ENCODE measurements around the gene SERPINB1. TPM values are rescaled to one million over a fixed set of nuclear protein-coding genes. Genes with fewer than 3 reads are reported as not detected.
A peak's percentile ranks its signal among the peaks of the same experiment; 100 is the strongest.

SERPINB1 gene
- total RNA-seq, 4 donors from 2014 or later = 284 to 1,204 (median 702) TPM

DNA sequence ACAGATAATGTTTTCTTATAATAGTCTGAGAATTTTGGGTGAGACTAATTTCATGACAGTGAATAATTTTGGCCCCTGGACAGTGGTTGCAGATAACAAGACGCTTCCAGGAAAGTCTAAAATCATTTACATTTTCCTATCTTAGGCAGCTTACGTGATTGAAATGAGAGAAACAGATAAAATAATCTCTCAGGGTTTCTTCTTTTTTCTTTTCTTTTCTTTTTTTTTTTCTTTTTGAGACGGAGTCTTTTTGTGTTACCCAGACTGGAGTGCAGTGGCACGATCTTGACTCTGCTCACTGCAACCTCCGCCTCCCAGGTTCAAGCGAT, 4.2 kb upstream of the SERPINB1 start:
- Histone ChIP-seq H3K9me3 (no peaks in the 10 kb centered on the region), H3K4me1 (peaks cover 1 to 62% (median 23%) of the 10 kb centered on the region in 3 donors), H3K27ac (peak overlapping the region in 3 of 4 donors; percentile 50 to 86 (median 86)), H3K4me3 (peak overlapping the region in 2 of 4 donors; percentile 22 to 50), H3K27me3 (no peaks in the 10 kb centered on the region), H3K36me3 (no peaks in the 10 kb centered on the region)
- TF ChIP-seq POLR2A (IDR thresholded peaks at IDR 0.05) = no peak
- intact Hi-C loops (cut with DNase I) = loop anchor here (10.0 kb wide), 1 partner anchor 51 kb away; no protein-coding TSS in a partner anchor
- no peak for DNase-seq
- WGBS, 2 donors = 56 to 64% methylated on average over 6 of the region's 6 CpGs

DNA sequence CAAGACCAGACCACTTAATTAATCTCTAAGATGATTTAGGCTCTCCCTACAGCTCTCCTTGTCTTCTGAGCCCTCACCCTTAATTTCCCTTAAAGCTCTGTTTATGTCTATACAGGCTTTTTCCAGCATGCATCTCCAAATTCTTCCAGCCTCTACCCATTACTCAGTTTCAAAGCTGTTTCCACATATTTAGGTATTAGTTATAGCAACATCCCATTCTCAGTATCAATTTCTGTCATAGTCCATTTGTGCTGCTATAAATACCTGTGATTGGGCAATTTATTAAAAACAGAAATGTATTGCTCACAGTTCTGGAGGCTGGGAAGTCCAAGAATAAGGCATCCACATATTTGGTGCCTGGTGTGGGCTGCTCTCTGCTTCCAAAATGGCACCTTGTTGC, 2.3 kb upstream of the SERPINB1 start:
- H3K4me1 ChIP-seq = peaks cover 4 to 73% (median 42%) of the 10 kb centered on the region in 3 donors
- H3K27ac ChIP-seq = peak overlapping the region in 2 of 4 donors; percentile 98

DNA sequence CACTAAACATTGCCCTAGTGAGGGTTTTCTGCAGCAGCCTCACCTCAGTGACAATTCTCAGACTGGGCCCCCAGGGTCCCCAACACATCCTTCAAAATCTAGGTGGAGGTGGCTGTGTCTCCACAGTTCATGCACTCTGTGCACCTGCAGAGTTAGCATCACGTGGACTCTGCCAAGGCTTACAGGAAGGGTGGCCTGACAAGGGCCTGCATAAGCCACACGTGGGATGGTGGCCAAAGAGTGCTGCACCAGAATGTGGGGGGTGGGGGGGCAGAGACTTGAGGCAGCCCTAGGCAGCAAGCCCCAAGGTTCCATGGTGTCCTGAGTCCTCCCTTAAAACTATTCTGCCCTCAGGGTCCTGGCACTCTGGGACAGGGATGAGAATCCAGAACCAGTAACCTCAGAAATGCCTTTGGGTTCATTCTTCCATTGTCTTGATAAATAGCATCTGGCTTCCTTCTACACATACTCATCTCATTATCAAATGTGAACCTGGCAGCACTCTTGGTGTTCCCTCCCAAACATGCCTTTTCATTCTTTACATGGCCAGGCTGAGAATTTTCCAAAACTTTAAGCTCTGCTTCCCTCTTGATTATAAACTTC, 1.6 kb upstream of the SERPINB1 start:
- TF ChIP-seq, protein P1, sequence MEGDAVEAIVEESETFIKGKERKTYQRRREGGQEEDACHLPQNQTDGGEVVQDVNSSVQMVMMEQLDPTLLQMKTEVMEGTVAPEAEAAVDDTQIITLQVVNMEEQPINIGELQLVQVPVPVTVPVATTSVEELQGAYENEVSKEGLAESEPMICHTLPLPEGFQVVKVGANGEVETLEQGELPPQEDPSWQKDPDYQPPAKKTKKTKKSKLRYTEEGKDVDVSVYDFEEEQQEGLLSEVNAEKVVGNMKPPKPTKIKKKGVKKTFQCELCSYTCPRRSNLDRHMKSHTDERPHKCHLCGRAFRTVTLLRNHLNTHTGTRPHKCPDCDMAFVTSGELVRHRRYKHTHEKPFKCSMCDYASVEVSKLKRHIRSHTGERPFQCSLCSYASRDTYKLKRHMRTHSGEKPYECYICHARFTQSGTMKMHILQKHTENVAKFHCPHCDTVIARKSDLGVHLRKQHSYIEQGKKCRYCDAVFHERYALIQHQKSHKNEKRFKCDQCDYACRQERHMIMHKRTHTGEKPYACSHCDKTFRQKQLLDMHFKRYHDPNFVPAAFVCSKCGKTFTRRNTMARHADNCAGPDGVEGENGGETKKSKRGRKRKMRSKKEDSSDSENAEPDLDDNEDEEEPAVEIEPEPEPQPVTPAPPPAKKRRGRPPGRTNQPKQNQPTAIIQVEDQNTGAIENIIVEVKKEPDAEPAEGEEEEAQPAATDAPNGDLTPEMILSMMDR (IDR thresholded peaks at IDR 0.05) = no peak
- TF ChIP-seq POLR2A (IDR thresholded peaks at IDR 0.05) = no peak
- Histone ChIP-seq H3K4me3 (no peak overlapping the region), H3K36me3 (peaks cover 0 to 15% (median 0%) of the 10 kb centered on the region in 3 donors), H3K4me1 (peaks cover 4 to 73% (median 42%) of the 10 kb centered on the region in 3 donors), H3K9me3 (no peaks in the 10 kb centered on the region), H3K27ac (peak overlapping the region; percentile 97 to 98 (median 98)), H3K27me3 (no peaks in the 10 kb centered on the region)
- no peak for DNase-seq
- 50% methylated on average over 1 of the region's 2 CpGs; no CpG with 5 or more reads in 1 of the 2 donors for WGBS, 2 donors
- intact Hi-C loops (cut with DNase I) = loop anchor here (10.0 kb wide), 1 partner anchor 48 kb away; no protein-coding TSS in a partner anchor

More for the DNA sequence above, 2.3 kb upstream of the SERPINB1 start:
- no peak for TF ChIP-seq POLR2A (IDR thresholded peaks at IDR 0.05)
- DNase-seq = no peak
- H3K36me3 ChIP-seq = peaks cover 0 to 8% (median 0%) of the 10 kb centered on the region in 3 donors
- H3K27me3 ChIP-seq = no peaks in the 10 kb centered on the region
- H3K4me3 ChIP-seq = no peak overlapping the region
- intact Hi-C loops (cut with DNase I) = loop anchor here (10.0 kb wide), 1 partner anchor 49 kb away; no protein-coding TSS in a partner anchor
- H3K9me3 ChIP-seq = no peaks in the 10 kb centered on the region

DNA sequence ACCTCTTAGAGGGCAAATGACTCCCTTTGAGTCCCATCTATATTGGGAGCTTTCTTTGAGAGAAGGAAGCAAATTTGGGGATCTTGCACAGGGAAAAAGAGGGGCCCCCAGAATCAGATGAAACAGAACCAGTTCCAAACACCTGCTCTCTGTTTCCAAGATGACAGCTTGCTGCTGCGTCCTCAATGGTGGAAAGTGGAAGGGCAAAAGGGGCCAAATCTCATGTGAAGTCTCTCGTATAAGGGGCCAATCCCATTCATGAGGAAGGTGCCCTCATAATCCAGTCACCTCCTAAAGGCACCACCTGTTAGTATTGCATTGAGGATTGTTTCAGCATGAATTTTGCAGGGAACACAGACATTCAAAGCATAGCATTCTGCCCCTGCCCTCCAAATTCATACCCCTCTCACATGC, 483 bp upstream of the SERPINB1 start:
- no peaks in the 10 kb centered on the region for H3K9me3 ChIP-seq
- WGBS, 2 donors = 80 to 90% methylated on average over 2 of the region's 2 CpGs
- peak overlapping the region; percentile 63 to 74 (median 72) for H3K4me3 ChIP-seq
- intact Hi-C loops (cut with DNase I) = loop anchor here (10.0 kb wide), 1 partner anchor 47 kb away; no protein-coding TSS in a partner anchor
- H3K36me3 ChIP-seq = peaks cover 0 to 26% (median 5%) of the 10 kb centered on the region in 3 donors
- DNase-seq = no peak
- H3K27ac ChIP-seq = peak overlapping the region; percentile 97 to 98 (median 98)
- H3K27me3 ChIP-seq = no peaks in the 10 kb centered on the region
- peaks cover 4 to 82% (median 42%) of the 10 kb centered on the region in 3 donors for H3K4me1 ChIP-seq
- no peak for TF ChIP-seq POLR2A (IDR thresholded peaks at IDR 0.05)
- TF ChIP-seq, protein P1 (IDR thresholded peaks at IDR 0.05) = no peak

DNA sequence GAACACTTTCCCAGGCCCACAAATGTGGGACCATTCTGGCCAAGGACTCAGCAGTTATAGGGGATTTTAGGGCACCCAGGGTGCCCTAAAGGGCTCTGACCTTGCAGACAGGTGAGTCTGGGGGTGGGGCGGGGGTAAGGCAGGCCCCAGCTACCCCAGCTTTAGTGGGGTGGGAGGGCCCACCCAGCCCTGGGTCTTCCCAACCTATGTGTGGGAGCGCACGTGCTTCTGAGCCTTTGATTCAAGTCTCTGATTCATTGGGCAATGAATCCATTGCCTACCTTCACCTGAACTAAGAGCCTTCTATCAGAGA, 958 bp downstream of the SERPINB1 start:
- intact Hi-C loops (cut with DNase I) = loop anchor here (10.0 kb wide), 1 partner anchor 46 kb away; no protein-coding TSS in a partner anchor
- H3K4me1 ChIP-seq = peaks cover 4 to 74% (median 37%) of the 10 kb centered on the region in 3 donors

More for the DNA sequence above, 958 bp downstream of the SERPINB1 start:
- Histone ChIP-seq H3K27me3 (no peaks in the 10 kb centered on the region), H3K9me3 (no peaks in the 10 kb centered on the region), H3K36me3 (peaks cover 3 to 41% (median 9%) of the 10 kb centered on the region in 3 donors), H3K27ac (peak overlapping the region; percentile 97 to 98 (median 98)), H3K4me3 (peak overlapping the region; percentile 63 to 74 (median 72))
- TF ChIP-seq POLR2A (IDR thresholded peaks at IDR 0.05) = no peak
- TF ChIP-seq, protein P1 (IDR thresholded peaks at IDR 0.05) = no peak
- WGBS, 2 donors = 8 to 48% methylated on average over 2 to 3 of the region's 3 CpGs
- no peak for DNase-seq

All from esophagus squamous epithelium (tissue), 5 donors.